Articular chondrocyte of knee joint (primary cell): ENCODE data around the gene YY1. TPM values are rescaled to one million over a fixed set of nuclear protein-coding genes. Genes with fewer than 3 reads are reported as not detected.

Source experiments
- small RNA-seq: library from RNA; depleted of rRNA; stranded (forward); fragments of <200 nt; gene quantifications from one replicate; pipeline ENCODE3, GENCODE V24; 2012
- total RNA-seq: library from RNA; depleted of rRNA; stranded (reverse); fragments of >200 nt; gene quantifications from 2 replicates; pipeline ENCODE4 v1.2.3, GENCODE V29; 2012

Gene YY1
- total RNA-seq: 46.3 and 47.6 TPM in 2 replicates

DNA sequence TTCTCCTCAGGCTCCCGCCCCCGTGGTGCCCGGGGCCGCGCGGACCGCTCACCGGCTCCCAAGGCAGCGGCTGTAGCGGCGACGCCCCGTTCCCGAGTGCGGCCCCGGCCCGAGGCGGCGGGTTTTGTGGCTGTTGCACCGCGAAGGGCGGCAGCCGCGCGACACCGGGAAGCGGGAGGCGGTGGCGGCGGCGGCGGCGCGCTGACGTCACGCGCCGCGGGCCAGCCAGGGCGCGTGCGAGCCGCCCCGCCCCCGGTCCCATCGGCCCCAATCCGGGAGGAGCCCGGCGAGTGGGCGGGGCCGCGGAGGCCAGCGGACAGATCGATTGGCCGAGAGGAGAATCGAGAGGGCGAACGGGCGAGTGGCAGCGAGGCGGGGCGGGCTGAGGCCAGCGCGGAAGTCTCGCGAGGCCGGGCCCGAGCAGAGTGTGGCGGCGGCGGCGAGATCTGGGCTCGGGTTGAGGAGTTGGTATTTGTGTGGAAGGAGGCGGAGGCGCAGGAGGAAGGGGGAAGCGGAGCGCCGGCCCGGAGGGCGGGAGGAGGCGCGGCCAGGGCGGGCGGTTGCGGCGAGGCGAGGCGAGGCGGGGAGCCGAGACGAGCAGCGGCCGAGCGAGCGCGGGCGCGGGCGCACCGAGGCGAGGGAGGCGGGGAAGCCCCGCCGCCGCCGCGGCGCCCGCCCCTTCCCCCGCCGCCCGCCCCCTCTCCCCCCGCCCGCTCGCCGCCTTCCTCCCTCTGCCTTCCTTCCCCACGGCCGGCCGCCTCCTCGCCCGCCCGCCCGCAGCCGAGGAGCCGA, at the start of gene YY1:
TSS of gene YY1 (plus strand) at position 726 of the 792 bp plus-strand sequence. CDS start 101 bp downstream, outside the sequence.

GRCh38 chr14:100306101-100306997, 67.4 kb downstream of the YY1 start, which contains the start of gene SLC25A29:
Gene SLC25A29, minus strand, starts transcription at chr14:100306444. Its CDS starts 212 bp downstream, at chr14:100306232.

DNA sequence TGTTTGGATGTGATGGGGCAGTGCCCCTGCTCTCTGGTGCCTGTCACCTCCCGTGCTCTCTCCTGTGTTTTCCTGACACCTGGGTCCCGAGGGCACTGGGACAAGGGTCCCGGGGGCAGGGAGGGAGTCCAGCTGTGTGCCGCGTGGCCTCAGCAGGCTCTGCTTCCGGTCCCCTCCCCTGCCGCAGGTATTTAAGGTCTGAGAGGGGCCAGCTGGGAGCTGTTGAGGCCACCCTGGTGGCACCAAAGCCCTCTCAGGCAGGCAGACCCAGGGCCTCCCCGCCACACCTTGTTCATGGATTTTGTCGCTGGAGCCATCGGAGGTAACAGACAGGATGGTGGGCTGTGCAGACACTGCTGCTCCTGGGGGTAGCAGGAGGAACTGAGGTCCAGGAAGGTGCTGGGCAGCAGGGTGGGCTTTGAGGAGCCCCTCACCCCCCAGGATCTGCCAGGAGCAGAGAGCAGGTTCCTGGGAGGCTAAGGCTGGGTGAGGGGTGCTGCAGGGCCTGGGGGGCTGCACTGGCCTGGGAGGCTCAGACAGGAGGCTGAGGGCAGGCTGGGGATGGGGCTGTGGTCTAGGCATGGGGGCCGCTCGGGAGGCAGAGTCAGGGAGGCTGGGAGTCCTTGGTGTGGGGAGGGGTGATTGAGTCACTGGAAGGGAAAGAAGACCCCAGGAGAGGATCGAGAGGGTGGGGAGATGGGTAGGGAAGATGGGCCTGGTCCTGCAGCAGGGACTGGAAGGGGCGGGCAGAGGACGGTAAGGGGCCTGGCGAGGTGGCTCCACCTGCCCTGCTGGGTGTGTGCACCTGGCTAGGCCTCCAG, 84.4 kb downstream of the YY1 start, which contains the start of gene SLC25A47:
TSS of gene SLC25A47 (plus strand) at position 219 of the 821 bp plus-strand sequence. CDS start at position 295, 76 bp downstream.

Small RNAs within 50 kb of the gene (small RNA-seq; reads per million reads assigned to genes)
- 2.9 reads per million, percentile 82 among the genes with 10 or more reads in this experiment for gene MIR345
- gene RN7SL523P: not detected

Other genes with a start within 250 kb of the YY1 start
- gene EVL, start 173.7 kb upstream of the YY1 start, total RNA-seq: 15.1 and 18.7 TPM in 2 replicates
- gene DEGS2, start 79.5 kb upstream of the YY1 start, total RNA-seq: under 0.01 and 0.13 TPM in 2 replicates
- gene SLC25A29, start 67.3 kb downstream of the YY1 start, total RNA-seq: 9.1 and 10.8 TPM in 2 replicates
- gene SLC25A47, start 84.2 kb downstream of the YY1 start, total RNA-seq: not detected in 2 replicates
- 18.8 and 18.9 TPM in 2 replicates for gene WDR25, start 137.3 kb downstream of the YY1 start, total RNA-seq